CD4-positive, alpha-beta T cell treated with Interleukin-21 for 1 hour (primary cell): ENCODE results near the gene F2RL2.
A peak's percentile ranks its signal among the peaks of the same experiment; 100 is the strongest.

Experiments
- DNase-seq: peaks from one replicate; pipeline ENCODE4 v3.0.0-alpha.2; 2020

Gene F2RL2

DNA sequence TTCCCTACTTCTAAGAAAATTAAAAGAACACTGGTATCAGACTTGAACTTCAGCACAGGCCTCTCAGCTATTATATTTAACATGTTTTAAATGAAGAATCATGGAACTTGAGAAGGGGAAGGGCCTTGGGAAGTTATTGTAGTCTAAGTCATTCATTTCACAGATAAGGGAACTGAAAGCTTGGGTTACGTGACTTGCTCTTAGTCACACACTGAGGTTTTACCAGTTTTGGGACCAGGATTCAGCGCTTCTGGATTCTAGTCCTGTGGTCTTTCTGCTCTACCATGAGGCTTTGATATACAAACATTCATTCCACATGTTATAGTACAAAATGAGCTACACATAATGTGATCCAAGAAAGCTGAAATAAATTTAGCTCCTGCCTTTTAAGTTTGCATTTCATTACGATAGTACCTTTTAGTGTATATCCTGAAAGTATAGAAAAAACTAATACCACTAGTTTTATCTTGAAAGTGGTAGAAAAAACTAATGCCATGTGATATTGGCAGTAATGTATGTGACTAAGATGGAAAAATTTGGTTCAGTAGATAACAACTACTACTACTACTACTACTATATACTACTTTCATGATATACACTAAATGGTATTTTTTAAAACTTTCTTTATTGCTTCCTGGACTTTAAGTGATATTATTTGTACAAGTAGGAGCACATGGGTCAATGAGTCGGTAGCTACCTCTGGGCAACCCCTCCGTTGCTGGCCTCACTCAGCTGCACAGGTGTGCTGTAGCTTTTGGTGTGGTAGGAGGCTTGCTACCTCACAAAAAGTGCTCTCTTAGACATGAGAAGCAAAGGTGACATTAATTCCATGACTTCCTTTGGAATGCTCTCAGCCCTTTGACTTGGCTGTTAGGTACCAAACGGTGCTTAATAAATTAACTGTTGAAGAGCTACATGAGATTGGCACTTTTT lies 40.7 kb downstream of the F2RL2 start:
- peak; percentile 12 for DNase-seq

DNA sequence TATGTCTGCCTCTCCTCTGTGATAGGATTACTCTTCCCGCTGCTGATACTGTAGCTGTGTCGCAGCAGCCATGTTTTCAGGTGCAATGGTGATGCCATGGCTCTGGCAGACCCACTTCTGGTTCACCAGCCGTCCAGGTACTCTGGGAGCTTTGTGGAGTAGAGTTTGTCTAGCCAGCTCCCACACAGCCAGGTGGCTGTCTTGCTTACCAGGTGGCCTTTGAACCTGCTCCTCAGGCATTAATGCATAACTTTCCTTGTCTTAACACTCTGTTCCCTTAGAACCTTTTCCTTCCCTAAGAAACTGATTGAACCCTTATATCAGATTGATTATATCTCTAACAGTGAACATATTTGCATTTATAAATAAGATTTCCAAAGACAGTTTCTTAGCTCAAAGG lies 42.2 kb downstream of the F2RL2 start:
- no peak for DNase-seq

DNA sequence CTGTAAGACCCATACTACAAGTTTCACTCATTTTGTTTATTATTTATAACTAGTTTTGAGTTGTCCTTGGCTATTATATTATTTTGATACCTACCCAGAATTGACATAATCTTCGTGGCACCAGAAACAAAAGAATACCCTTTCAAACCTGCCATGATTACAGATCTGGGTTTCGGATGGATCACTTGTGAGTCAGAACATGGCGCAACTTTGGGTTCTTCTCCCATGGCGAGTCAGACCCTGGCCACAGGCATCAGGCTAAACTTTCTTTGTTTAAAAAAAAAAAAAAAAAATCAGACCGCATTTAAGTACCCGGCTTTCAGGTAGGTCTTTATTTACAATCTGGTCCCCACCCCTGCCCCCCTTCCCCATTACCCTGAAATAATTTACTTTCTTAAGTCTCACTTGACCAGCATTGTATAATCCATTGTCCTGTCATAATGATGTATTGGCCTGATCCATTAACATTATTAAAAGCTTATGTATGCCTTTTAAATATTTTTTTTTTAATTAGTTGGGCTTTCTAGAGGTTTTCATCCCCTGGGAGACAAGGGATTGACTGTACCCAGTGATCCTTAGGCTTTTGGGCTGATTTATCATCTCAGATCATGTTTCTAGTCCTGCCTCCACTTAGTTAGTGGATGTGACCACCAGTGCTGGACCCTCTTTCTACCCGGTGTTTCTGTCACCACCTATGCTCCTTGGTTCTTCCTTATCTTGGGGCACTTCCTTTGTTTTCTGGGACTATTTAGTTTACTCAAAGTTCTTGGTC lies 43.9 kb downstream of the F2RL2 start:
- no peak for DNase-seq

DNA sequence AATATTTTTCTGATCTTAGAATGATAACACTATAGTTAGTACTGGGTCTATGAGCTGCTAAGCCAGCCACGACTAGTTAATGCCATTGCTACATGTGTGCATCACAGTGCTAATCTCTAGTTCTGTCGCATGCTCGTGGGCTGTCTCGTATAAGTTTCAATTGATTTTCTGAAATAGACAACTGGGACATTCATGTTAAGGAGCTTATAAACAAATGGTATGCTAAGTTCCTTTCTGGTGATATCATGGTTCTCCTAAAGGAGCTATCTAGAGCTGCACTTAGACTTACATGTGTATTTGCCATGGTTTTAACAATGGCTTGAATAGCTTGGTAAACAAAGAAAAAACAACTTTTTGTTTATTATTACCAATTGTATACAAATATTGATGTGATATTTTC lies 46.2 kb downstream of the F2RL2 start:
- no peak for DNase-seq

DNA sequence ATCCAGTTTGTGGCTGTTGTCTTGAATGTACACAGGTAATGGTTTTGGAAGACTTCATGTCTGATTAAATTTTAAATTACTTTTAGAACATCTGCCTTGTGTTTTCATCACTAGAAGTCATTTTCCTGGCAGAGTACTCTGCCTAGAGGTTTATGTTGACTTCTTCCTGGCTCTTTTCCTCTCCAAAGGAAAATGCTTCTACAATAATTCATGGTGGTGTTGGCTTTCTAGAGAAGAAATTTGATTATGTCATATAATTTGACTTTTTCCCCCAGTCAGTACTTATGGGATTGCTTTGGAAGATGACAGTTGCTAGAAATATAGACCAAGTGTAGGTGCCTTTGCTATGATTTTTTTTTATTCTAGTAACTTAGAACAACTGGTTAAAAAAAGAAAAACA lies 46.8 kb downstream of the F2RL2 start:
- no peak for DNase-seq

DNA sequence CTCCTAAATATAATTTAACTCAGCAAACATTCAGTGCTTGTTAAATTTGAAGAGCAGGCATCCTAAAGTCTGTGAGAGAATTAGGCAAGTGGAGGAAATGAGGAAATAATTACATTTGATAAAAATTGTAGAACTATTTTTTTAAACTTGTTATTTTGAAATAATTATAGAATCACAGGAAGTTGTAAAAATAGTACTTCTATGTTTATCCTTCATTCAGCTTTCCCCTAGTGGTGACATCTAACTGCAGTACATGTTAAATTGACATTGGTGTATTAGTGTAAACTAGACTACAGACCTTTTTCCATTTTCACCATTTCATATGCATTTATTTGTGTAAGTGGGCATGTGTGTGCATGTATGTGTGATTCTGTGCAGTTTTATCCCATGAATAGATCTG lies 51.6 kb downstream of the F2RL2 start:
- DNase-seq = no peak

DNA sequence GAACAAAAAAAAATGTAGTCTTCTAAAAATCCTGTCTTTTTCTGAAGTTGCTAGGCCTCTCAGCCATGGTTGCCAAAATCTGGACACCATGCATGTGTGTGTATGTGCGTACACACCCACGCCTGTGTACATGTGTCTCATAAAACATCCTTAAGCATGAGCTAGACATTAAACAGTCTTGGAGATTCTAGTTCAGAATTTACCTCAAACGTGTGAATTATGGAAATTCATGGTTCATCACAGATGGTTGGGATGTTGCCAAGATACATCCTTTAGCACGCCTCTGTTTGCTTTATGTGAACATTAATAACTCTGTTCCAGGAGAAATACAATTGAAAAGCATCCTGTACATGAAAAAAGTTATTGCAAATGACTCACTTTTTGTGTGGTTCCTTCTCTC lies 53.0 kb downstream of the F2RL2 start:
- DNase-seq = no peak
